Panc1 (cell line): ENCODE measurements around the gene SNRNP25. TPM values are rescaled to one million over a fixed set of nuclear protein-coding genes. Genes with fewer than 3 reads are reported as not detected.

Source experiments
- ATAC-seq: fragments of 200-7000 bp; cut with Tn5 transposase; 2 replicates; pipeline ENCODE4 v1.9.1; 2020; ENCODE audit warnings: mild to moderate bottlenecking, moderate library complexity
- BruUV-seq: library from RNA; stranded (reverse); fragments of 400-500 nt; replicated peaks from 2 replicates; lab custom pipeline; 2021; lab: Mats Ljungman, UMichigan
- CTCF ChIA-PET: fragments of 300-600 bp; sonication (Branson Sonifier 250); formaldehyde crosslinking; loops from one replicate; lab custom pipeline; 2022; ENCODE audit warnings: antibody characterized with exemption; lab: Charles Lee
- POLR2A ChIA-PET: fragments of 300-600 bp; sonication (Branson Sonifier 250); formaldehyde crosslinking; loops from one replicate; lab custom pipeline; 2022; ENCODE audit warnings: antibody characterized with exemption; lab: Charles Lee
- DNase-seq: peaks from one replicate; pipeline ENCODE4 v3.0.0-alpha.2; 2010; ENCODE audit warnings: low read depth, low spot score
- H3K27ac ChIP-seq: 2 replicates; pipeline ENCODE4 v1.5.1; 2011; ENCODE audit warnings: mild to moderate bottlenecking, low read length, inconsistent platforms
- H3K27me3 ChIP-seq: fragments of 200-500 bp; sonication (Bioruptor generic); 2 replicates; pipeline ENCODE4 v1.6.0; 2014; ENCODE audit warnings: low read length, inconsistent platforms; ENCODE audit not compliant: control insufficient read depth, insufficient read depth
- H3K36me3 ChIP-seq: fragments of 200-500 bp; sonication (Bioruptor generic); 2 replicates; pipeline ENCODE4 v1.5.1; 2014; ENCODE audit warnings: inconsistent platforms, mild to moderate bottlenecking, low read length, moderate library complexity; ENCODE audit not compliant: control insufficient read depth, insufficient read depth
- H3K4me1 ChIP-seq: 2 replicates; pipeline ENCODE4 v1.5.1; 2011; ENCODE audit warnings: inconsistent platforms, mild to moderate bottlenecking, low read length, moderate library complexity; ENCODE audit not compliant: control insufficient read depth, insufficient read depth
- H3K4me3 ChIP-seq, 2 experiments: 2 replicates each; pipeline ENCODE4 v1.5.1; 2011 to 2012; ENCODE audit warnings: low read depth in 2 of 2, low read length in 2 of 2, mild to moderate bottlenecking in 2 of 2, inconsistent platforms in 1 of 2, moderate library complexity in 1 of 2
- H3K9me3 ChIP-seq: fragments of 200-500 bp; sonication (Bioruptor generic); 2 replicates; pipeline ENCODE4 v1.5.1; 2014; ENCODE audit warnings: low read depth, mild to moderate bottlenecking, inconsistent platforms, low read length, moderate library complexity; ENCODE audit not compliant: control insufficient read depth, insufficient read depth
- CTCF ChIP-seq: fragments of 450-650 bp; IDR thresholded peaks from 2 replicates; pipeline ENCODE4 v1.5.1; 2017; ENCODE audit warnings: mild to moderate bottlenecking
- POLR2AphosphoS5 ChIP-seq: IDR thresholded peaks from 2 replicates; pipeline ENCODE4 v1.6.1; 2012; ENCODE audit warnings: mild to moderate bottlenecking, low read depth, low read length, moderate library complexity
- REST ChIP-seq, 2 experiments: IDR thresholded peaks; 2 replicates each; pipeline ENCODE4 v1.6.1; 2011 to 2012; ENCODE audit warnings: low read depth in 2 of 2, control low read depth in 1 of 2, low read length in 1 of 2, mild to moderate bottlenecking in 1 of 2, moderate library complexity in 1 of 2; ENCODE audit not compliant: insufficient read depth in 1 of 2
- SIN3A ChIP-seq: IDR thresholded peaks from 2 replicates; pipeline ENCODE4 v1.6.1; 2012; ENCODE audit warnings: low read depth, mild to moderate bottlenecking, low read length, moderate library complexity, borderline replicate concordance; ENCODE audit not compliant: insufficient read depth
- TCF7L2 ChIP-seq: IDR thresholded peaks from 2 replicates; pipeline ENCODE4 v1.6.1; 2011; ENCODE audit warnings: mild to moderate bottlenecking, low read depth, low read length, inconsistent platforms
- in situ Hi-C: cut with HindIII; loops from 2 replicates; pipeline ENCODE4 v1.10.0; 2016; ENCODE audit warnings: low sequenced_read_pairs, low pct_unique_long_range_greater_than_20kb
- intact Hi-C: fragments of 100-400 bp; cut with micrococcal nuclease; formaldehyde crosslinking; loops from one replicate; pipeline ENCODE4 v1.10.0; 2022; ENCODE audit not compliant: unreplicated experiment
- total RNA-seq: library from RNA; stranded (reverse); gene quantifications from one replicate; pipeline ENCODE4 v1.2.1, GENCODE V29; 2021; ENCODE audit not compliant: unreplicated experiment

SNRNP25 gene
- total RNA-seq, 1 experiment from 2014 or later: 83.5 TPM

GRCh38 chr16:62283-62967 is 8.8 kb downstream of the SNRNP25 start:
- Histone ChIP-seq H3K36me3 (no peaks in the 10 kb centered on the region), H3K4me3 (no peak overlapping the region), H3K27ac (no peak overlapping the region), H3K9me3 (no peaks in the 10 kb centered on the region), H3K27me3 (no peaks in the 10 kb centered on the region), H3K4me1 (peaks cover 12% of the 10 kb centered on the region)
- ChIA-PET POLR2A (no interaction called here), CTCF (no interaction called here)
- ATAC-seq (no peak), DNase-seq (no peak)
- in situ Hi-C loops: no loop called here
- no peak for TF ChIP-seq CTCF
- no peak for TF ChIP-seq TCF7L2
- TF ChIP-seq SIN3A: no peak
- TF ChIP-seq POLR2AphosphoS5: no peak
- no peak for TF ChIP-seq REST (IDR thresholded peaks at IDR 0.05; ENCODE audit: insufficient read depth in 1 of 2, low read depth in 2 of 2, low read length in 1 of 2)
- intact Hi-C loops: no loop called here
- BruUV-seq: no TSS peak

- TF ChIP-seq CTCF (no peak), SIN3A (no peak)
- peaks cover 16% of the 10 kb centered on the region for H3K4me1 ChIP-seq
- no peak overlapping the region for H3K4me3 ChIP-seq
- CTCF ChIA-PET: interaction anchor here (0.6 kb wide), 1 partner anchor 34 kb away, joined by 5 read pairs; no protein-coding TSS in a partner anchor
- H3K36me3 ChIP-seq: no peaks in the 10 kb centered on the region
- no peak for DNase-seq
- no peak overlapping the region for H3K27ac ChIP-seq
- no peaks in the 10 kb centered on the region for H3K9me3 ChIP-seq
- no TSS peak for BruUV-seq
- H3K27me3 ChIP-seq: no peaks in the 10 kb centered on the region
- in situ Hi-C loops: no loop called here
- no peak for ATAC-seq
- POLR2A ChIA-PET: no interaction called here
- intact Hi-C loops: no loop called here
Observed at GRCh38 chr16:62968-63391, 9.4 kb downstream of the SNRNP25 start.
